Upper lobe of left lung (tissue), 4 donors: Measurements from ENCODE around the gene SH3BP4.

ENCODE experiments used
- CTCF ChIP-seq, 6 experiments: fragments of 450-650 bp in 4 of 6; fragments of 200-600 bp in 2 of 6; sonication (generic) in 2 of 6; IDR thresholded peaks; one replicate each; pipeline ENCODE4 v1.5.1; 2016 to 2019; ENCODE audit warnings: antibody characterized with exemption in 6 of 6
- EP300 ChIP-seq, 4 donors: sonication (generic); formaldehyde crosslinking; IDR thresholded peaks; one replicate each; pipeline ENCODE4 v1.5.1; 2017; ENCODE audit warnings: antibody characterized with exemption in 4 of 4, control low read depth in 2 of 4
- POLR2A ChIP-seq, 4 donors: fragments of 450-650 bp; IDR thresholded peaks; one replicate each; pipeline ENCODE4 v1.5.1; 2016 to 2017; ENCODE audit warnings: antibody characterized with exemption in 4 of 4, mild to moderate bottlenecking in 2 of 4
- POLR2AphosphoS5 ChIP-seq, 2 donors: sonication (generic); formaldehyde crosslinking; IDR thresholded peaks; one replicate each; pipeline ENCODE4 v1.5.1; 2017; ENCODE audit warnings: antibody characterized with exemption in 2 of 2

GRCh38 chr2:235098736-235099494 lies 147.1 kb downstream of the SH3BP4 start:
- TF ChIP-seq POLR2AphosphoS5 (IDR thresholded peaks at IDR 0.05): no peak
- no peak for TF ChIP-seq CTCF (IDR thresholded peaks at IDR 0.05)
- TF ChIP-seq POLR2A (IDR thresholded peaks at IDR 0.05): no peak
- TF ChIP-seq EP300 (IDR thresholded peaks at IDR 0.05): no peak
